Thyroid gland (tissue), 4 donors: ENCODE measurements around the gene FOXA3. TPM values are rescaled to one million over a fixed set of nuclear protein-coding genes. Genes with fewer than 3 reads are reported as not detected.

ENCODE experiments used
- DNase-seq, 2 donors: peaks; one replicate each; pipeline ENCODE4 v3.0.0-alpha.2; 2019
- H3K27ac ChIP-seq, 3 donors: fragments of 200-600 bp; sonication (generic); 1 replicate in 2 of 3; 2 replicates in 1 of 3; pipeline ENCODE4 v1.5.1; 2016 to 2019; ENCODE audit warnings: mild to moderate bottlenecking in 1 of 3, moderate library complexity in 1 of 3
- H3K27me3 ChIP-seq: fragments of 200-600 bp; sonication (generic); one replicate; pipeline ENCODE4 v1.5.1; 2019
- H3K36me3 ChIP-seq, 2 donors: fragments of 200-600 bp; sonication (generic); one replicate each; pipeline ENCODE4 v1.5.1; 2016 to 2019
- H3K4me1 ChIP-seq, 2 donors: fragments of 200-600 bp; sonication (generic); one replicate each; pipeline ENCODE4 v1.5.1; 2017 to 2019
- H3K4me3 ChIP-seq, 3 donors: fragments of 200-600 bp; sonication (generic); replicated peaks in 1 of 3; 1 replicate in 2 of 3; 2 replicates in 1 of 3; pipeline ENCODE4 v1.5.1; 2016; ENCODE audit warnings: mild to moderate bottlenecking in 1 of 3
- H3K9me3 ChIP-seq: fragments of 200-600 bp; sonication (generic); one replicate; pipeline ENCODE4 v1.5.1; 2017
- CTCF ChIP-seq, 6 experiments: fragments of 200-600 bp in 3 of 6; fragments of 450-650 bp in 3 of 6; sonication (generic) in 3 of 6; IDR thresholded peaks; one replicate each; pipeline ENCODE4 v1.5.1; 2016 to 2019; ENCODE audit warnings: antibody characterized with exemption in 6 of 6, mild to moderate bottlenecking in 2 of 6, inconsistent platforms in 1 of 6, moderate library complexity in 1 of 6
- POLR2A ChIP-seq, 2 donors: fragments of 450-650 bp; IDR thresholded peaks; one replicate each; pipeline ENCODE4 v1.6.1; 2017; ENCODE audit warnings: antibody characterized with exemption in 2 of 2, mild to moderate bottlenecking in 2 of 2, moderate library complexity in 1 of 2
- WGBS, 2 donors: methylation state at CpG; one replicate each; pipeline ENCODE4 v1.1.5; 2017; 5-methylcytosine and 5-hydroxymethylcytosine counted together
- intact Hi-C: fragments of 100-400 bp; cut with DNase I; formaldehyde crosslinking; loops from one replicate; pipeline ENCODE4 v1.15.1; 2023
- total RNA-seq, 4 donors: library from RNA; depleted of rRNA; stranded (reverse); fragments of >200 nt; gene quantifications; one replicate each; pipeline ENCODE4 v1.2.3, GENCODE V29; 2016

The FOXA3 gene
- total RNA-seq, 4 donors from 2014 or later: not detected

- H3K27me3 ChIP-seq: no peaks in the 10 kb centered on the region
- no peaks in the 10 kb centered on the region for H3K9me3 ChIP-seq
- no peak for DNase-seq
- H3K36me3 ChIP-seq: no peaks in the 10 kb centered on the region
- peaks cover 4 to 8% of the 10 kb centered on the region in 2 donors for H3K4me1 ChIP-seq
- WGBS, 2 donors: 90 to 91% methylated on average over 23 to 28 of the region's 34 CpGs
- intact Hi-C loops: no loop called here
- TF ChIP-seq CTCF (IDR thresholded peaks at IDR 0.05): no peak
- no peak for TF ChIP-seq POLR2A (IDR thresholded peaks at IDR 0.05)
- H3K27ac ChIP-seq: no peak overlapping the region
- H3K4me3 ChIP-seq: no peak overlapping the region
Measured at GRCh38 chr19:45872095-45872919, 8.2 kb downstream of the FOXA3 start.

GRCh38 chr19:45873219-45873772, 9.2 kb downstream of the FOXA3 start:
- no peak for DNase-seq
- Histone ChIP-seq H3K36me3 (no peaks in the 10 kb centered on the region), H3K9me3 (no peaks in the 10 kb centered on the region), H3K27ac (no peak overlapping the region), H3K4me1 (peaks cover 4 to 8% of the 10 kb centered on the region in 2 donors), H3K4me3 (no peak overlapping the region), H3K27me3 (no peaks in the 10 kb centered on the region)
- 94 to 95% methylated on average over 6 to 7 of the region's 7 CpGs for WGBS, 2 donors
- intact Hi-C loops: no loop called here
- TF ChIP-seq CTCF (IDR thresholded peaks at IDR 0.05) (no peak), POLR2A (IDR thresholded peaks at IDR 0.05) (no peak)

- no peaks in the 10 kb centered on the region for H3K9me3 ChIP-seq
- intact Hi-C loops: no loop called here
- peaks cover 4 to 8% of the 10 kb centered on the region in 2 donors for H3K4me1 ChIP-seq
Measured at GRCh38 chr19:45874620-45874966, 10.5 kb downstream of the FOXA3 start.

GRCh38 chr19:45876161-45876410, 12.0 kb downstream of the FOXA3 start:
- intact Hi-C loops: no loop called here
- Histone ChIP-seq H3K4me3 (no peak overlapping the region), H3K27ac (peak overlapping the region in 1 of 3 donors; percentile 68), H3K4me1 (peaks cover 4 to 8% of the 10 kb centered on the region in 2 donors), H3K27me3 (no peaks in the 10 kb centered on the region), H3K9me3 (no peaks in the 10 kb centered on the region), H3K36me3 (no peaks in the 10 kb centered on the region)
- 49 to 61% methylated on average over 4 of the region's 4 CpGs for WGBS, 2 donors
- TF ChIP-seq POLR2A (IDR thresholded peaks at IDR 0.05): no peak
- no peak for TF ChIP-seq CTCF (IDR thresholded peaks at IDR 0.05)
- DNase-seq: no peak

More at GRCh38 chr19:45874620-45874966, 10.5 kb downstream of the FOXA3 start:
- 88 to 93% methylated on average over 7 of the region's 7 CpGs for WGBS, 2 donors
- no peak overlapping the region for H3K4me3 ChIP-seq
- TF ChIP-seq CTCF (IDR thresholded peaks at IDR 0.05) (no peak), POLR2A (IDR thresholded peaks at IDR 0.05) (no peak)
- no peaks in the 10 kb centered on the region for H3K27me3 ChIP-seq
- DNase-seq: no peak
- H3K27ac ChIP-seq: no peak overlapping the region
- H3K36me3 ChIP-seq: no peaks in the 10 kb centered on the region
